HCT116 (cell line): ENCODE results near the gene B3GALNT2. TPM values are rescaled to one million over a fixed set of nuclear protein-coding genes. Genes with fewer than 3 reads are reported as not detected.
"Not testable (repeated sequence)": the region's sequence is repeated elsewhere in the genome, so short reads cannot be mapped to it uniquely, and the experiment has no call there.

Source experiments
- ATAC-seq: fragments of 200-7000 bp; cut with Tn5 transposase; 2 replicates; pipeline ENCODE4 v1.9.1; 2020; ENCODE audit warnings: mild to moderate bottlenecking, moderate library complexity
- BruUV-seq: library from RNA; stranded (reverse); fragments of 400-500 nt; replicated peaks from 2 replicates; lab custom pipeline; 2021; lab: Mats Ljungman, UMichigan
- CTCF ChIA-PET: fragments of 300-600 bp; sonication (Branson Sonifier 250); formaldehyde crosslinking; loops from one replicate; lab custom pipeline; 2021; ENCODE audit warnings: antibody characterized with exemption; lab: Charles Lee
- POLR2A ChIA-PET: fragments of 300-600, 350-600 bp; sonication (Branson Sonifier 250); formaldehyde crosslinking; loops from one replicate; lab custom pipeline; 2021; ENCODE audit warnings: antibody characterized with exemption; lab: Charles Lee
- RAD21 ChIA-PET, 2 experiments: fragments of 300-600 bp; sonication (Branson Sonifier 250); formaldehyde crosslinking; loops; one replicate each; lab custom pipeline; 2023; ENCODE audit warnings: low total read pairs in 2 of 2; ENCODE audit not compliant: uncharacterized antibody in 2 of 2, unreplicated experiment in 2 of 2, low non-redundant PET in 1 of 2; lab: Charles Lee
- DNase-seq: peaks from one replicate; pipeline ENCODE4 v3.0.0-alpha.2; 2010; ENCODE audit warnings: low read depth, low spot score
- H2AFZ ChIP-seq: fragments of 200-600 bp; shearing (Covaris generic), sonication (generic); 2 replicates; pipeline ENCODE4 v1.6.1; 2017; ENCODE audit warnings: low read depth, mixed run types, mixed read lengths, antibody characterized with exemption, low read length; ENCODE audit not compliant: poor library complexity, severe bottlenecking
- H3K27ac ChIP-seq: 2 replicates; pipeline ENCODE4 v1.5.1; 2012; ENCODE audit warnings: low read depth, low read length
- H3K27me3 ChIP-seq: fragments of 200-600 bp; sonication (generic); 2 replicates; pipeline ENCODE4 v1.6.1; 2016; ENCODE audit warnings: mixed run types, low read length, mixed read lengths; ENCODE audit not compliant: insufficient read depth
- H3K36me3 ChIP-seq, 2 experiments: fragments of 200-500 bp in 1 of 2; fragments of 200-600 bp in 1 of 2; sonication (Bioruptor generic) in 1 of 2; sonication (generic) in 1 of 2; 2 replicates each; pipeline versions ENCODE4 v1.5.1 to v1.6.1; 2014 to 2016; ENCODE audit warnings: low read length in 2 of 2, inconsistent platforms in 1 of 2, mixed read lengths in 1 of 2, mixed run types in 1 of 2; ENCODE audit not compliant: insufficient read depth in 2 of 2, control insufficient read depth in 1 of 2
- H3K4me1 ChIP-seq, 2 experiments: fragments of 200-600 bp in 1 of 2; sonication (generic) in 1 of 2; 2 replicates each; pipeline versions ENCODE4 v1.5.1 to v1.6.1; 2012 to 2017; ENCODE audit warnings: low read length in 2 of 2, inconsistent platforms in 1 of 2, mild to moderate bottlenecking in 1 of 2, mixed read lengths in 1 of 2, mixed run types in 1 of 2, moderate library complexity in 1 of 2; ENCODE audit not compliant: insufficient read depth in 2 of 2, control insufficient read depth in 1 of 2
- H3K4me2 ChIP-seq: fragments of 200-600 bp; sonication (generic); 2 replicates; pipeline ENCODE4 v1.6.1; 2017; ENCODE audit warnings: mixed run types, low read length, mixed read lengths
- H3K4me3 ChIP-seq, 2 experiments: fragments of 200-600 bp in 1 of 2; sonication (generic) in 1 of 2; replicated peaks in 1 of 2; 2 replicates each; pipeline ENCODE4 v1.5.1; 2011 to 2016; ENCODE audit warnings: low read length in 2 of 2, control low read depth in 1 of 2, low read depth in 1 of 2, mild to moderate bottlenecking in 1 of 2, mixed read lengths in 1 of 2, mixed run types in 1 of 2
- H3K79me2 ChIP-seq: fragments of 200-600 bp; sonication (generic); 2 replicates; pipeline ENCODE4 v1.6.1; 2017; ENCODE audit warnings: mild to moderate bottlenecking, mixed run types, low read length, moderate library complexity, mixed read lengths; ENCODE audit not compliant: insufficient read depth
- H3K9ac ChIP-seq: fragments of 200-600 bp; sonication (generic); 2 replicates; pipeline ENCODE4 v1.6.1; 2016; ENCODE audit warnings: low read length, mixed read lengths
- H3K9me2 ChIP-seq: fragments of 200-600 bp; sonication (generic), shearing (Covaris generic); 2 replicates; pipeline ENCODE4 v1.6.1; 2017; ENCODE audit warnings: mixed run types, mild to moderate bottlenecking, moderate library complexity; ENCODE audit not compliant: insufficient read depth
- H3K9me3 ChIP-seq, 2 experiments: fragments of 200-500 bp in 1 of 2; fragments of 200-600 bp in 1 of 2; sonication (Bioruptor generic) in 1 of 2; sonication (generic) in 1 of 2; 2 replicates each; pipeline ENCODE4 v1.6.1; 2014 to 2017; ENCODE audit warnings: low read length in 2 of 2, mixed read lengths in 2 of 2, inconsistent platforms in 1 of 2, low read depth in 1 of 2, mild to moderate bottlenecking in 1 of 2, mixed run types in 1 of 2, moderate library complexity in 1 of 2; ENCODE audit not compliant: control insufficient read depth in 1 of 2, insufficient read depth in 1 of 2
- H4K20me1 ChIP-seq: fragments of 200-600 bp; sonication (generic), shearing (Covaris generic); 2 replicates; pipeline ENCODE4 v1.6.1; 2017; ENCODE audit warnings: mixed run types, mild to moderate bottlenecking, moderate library complexity; ENCODE audit not compliant: insufficient read depth
- ATF3 ChIP-seq: IDR thresholded peaks from 2 replicates; pipeline ENCODE4 v1.6.1; 2012
- CBX3 ChIP-seq: IDR thresholded peaks from 2 replicates; pipeline ENCODE4 v1.6.1; 2012; ENCODE audit warnings: low read depth
- CEBPB ChIP-seq: IDR thresholded peaks from 2 replicates; pipeline ENCODE4 v1.6.1; 2012; ENCODE audit warnings: low read depth
- EGR1 ChIP-seq: IDR thresholded peaks from 2 replicates; pipeline ENCODE4 v1.6.1; 2012; ENCODE audit warnings: low read depth
- ELF1 ChIP-seq: IDR thresholded peaks from 2 replicates; pipeline ENCODE4 v1.6.1; 2012; ENCODE audit warnings: low read depth, borderline replicate concordance
- EZH2phosphoT487 ChIP-seq: fragments of 200-600 bp; IDR thresholded peaks from 2 replicates; pipeline ENCODE4 v1.6.1; 2018; ENCODE audit warnings: antibody characterized with exemption, borderline replicate concordance
- POLR2AphosphoS5 ChIP-seq: IDR thresholded peaks from 2 replicates; pipeline ENCODE4 v1.6.1; 2011; ENCODE audit warnings: mild to moderate bottlenecking, low read depth, low read length, moderate library complexity
- RAD21 ChIP-seq: IDR thresholded peaks from 2 replicates; pipeline ENCODE4 v1.6.1; 2012; ENCODE audit warnings: low read depth, mild to moderate bottlenecking
- SIN3A ChIP-seq: IDR thresholded peaks from 2 replicates; pipeline ENCODE4 v1.6.1; 2012; ENCODE audit warnings: low read depth
- SP1 ChIP-seq: IDR thresholded peaks from 2 replicates; pipeline ENCODE4 v1.6.1; 2012; ENCODE audit warnings: low read depth
- YY1 ChIP-seq: IDR thresholded peaks from 2 replicates; pipeline ENCODE4 v1.6.1; 2011; ENCODE audit warnings: low read length, low read depth, moderate library complexity, mild to moderate bottlenecking; ENCODE audit not compliant: insufficient replicate concordance; ENCODE audit errors: extremely low read depth
- ZFX ChIP-seq: fragments of 450-650 bp; IDR thresholded peaks from 2 replicates; pipeline ENCODE4 v1.6.1; 2017
- intact Hi-C: fragments of 100-400 bp; cut with micrococcal nuclease; formaldehyde crosslinking; loops from 2 replicates; pipeline ENCODE4 v1.10.0; 2022
- total RNA-seq: library from RNA; stranded (reverse); gene quantifications from one replicate; pipeline ENCODE4 v1.2.1, GENCODE V29; 2021; ENCODE audit not compliant: unreplicated experiment

The B3GALNT2 gene
- total RNA-seq, 1 experiment from 2014 or later = 36.8 TPM

GRCh38 chr1:235549351-235550139 is 45.3 kb upstream of the B3GALNT2 start:
- no TSS peak for BruUV-seq
- ATAC-seq = no peak

GRCh38 chr1:235546369-235547155 is 42.3 kb upstream of the B3GALNT2 start:
- H3K9me2 ChIP-seq, BruUV-seq, H3K27me3 ChIP-seq, H2AFZ ChIP-seq, RAD21 ChIA-PET, H3K79me2 ChIP-seq, ATAC-seq, DNase-seq, H3K4me1 ChIP-seq, H3K4me3 ChIP-seq, H3K27ac ChIP-seq, POLR2A ChIA-PET, H3K36me3 ChIP-seq, H3K9ac ChIP-seq, H3K4me2 ChIP-seq, intact Hi-C loops, H3K9me3 ChIP-seq, H4K20me1 ChIP-seq: not testable (repeated sequence)
- CTCF ChIA-PET = interaction anchor here (1.2 kb wide), 1 partner anchor 55 kb away, joined by 3 read pairs; no protein-coding TSS in a partner anchor

More at GRCh38 chr1:235549351-235550139, 45.3 kb upstream of the B3GALNT2 start:
- intact Hi-C loops = no loop called here
- Histone ChIP-seq H3K4me3 (no peak overlapping the region), H3K9me3 (no peaks in the 10 kb centered on the region), H3K36me3 (no peaks in the 10 kb centered on the region), H3K27ac (no peak overlapping the region), H3K79me2 (no peaks in the 10 kb centered on the region), H4K20me1 (no peaks in the 10 kb centered on the region), H3K4me1 (no peaks in the 10 kb centered on the region), H3K9me2 (no peaks in the 10 kb centered on the region), H3K27me3 (no peaks in the 10 kb centered on the region), H3K9ac (no peak overlapping the region), H2AFZ (no peak overlapping the region), H3K4me2 (no peak overlapping the region)
- ChIA-PET CTCF (interaction anchor here (1.4 kb wide), 1 partner anchor 34 kb away, joined by 3 read pairs; no protein-coding TSS in a partner anchor), POLR2A (no interaction called here), RAD21 (no interaction called here)
- no peak for TF ChIP-seq EGR1
- no peak for TF ChIP-seq POLR2AphosphoS5
- TF ChIP-seq SP1 = no peak
- no peak for TF ChIP-seq EZH2phosphoT487
- no peak for TF ChIP-seq YY1
- TF ChIP-seq SIN3A = no peak
- no peak for TF ChIP-seq ATF3
- TF ChIP-seq CEBPB = no peak
- no peak for TF ChIP-seq CBX3
- TF ChIP-seq ELF1 = no peak
- TF ChIP-seq ZFX = no peak
- no peak for TF ChIP-seq RAD21
- no peak for DNase-seq
